Ovary (tissue), 9 donors: ENCODE results near the gene NSMF. TPM values are rescaled to one million over a fixed set of nuclear protein-coding genes. Genes with fewer than 3 reads are reported as not detected.

Experiments used
- DNase-seq, 5 donors: peaks; one replicate each; pipeline ENCODE4 v3.0.0-alpha.2; 2019 to 2020
- H3K27ac ChIP-seq, 2 donors: fragments of 200-600 bp; one replicate each; pipeline versions ENCODE4 v1.5.1 to v1.8.0; 2019 to 2022
- H3K27me3 ChIP-seq: fragments of 200-600 bp; one replicate; pipeline ENCODE4 v1.8.0; 2022
- H3K36me3 ChIP-seq: fragments of 200-600 bp; sonication (generic); one replicate; pipeline ENCODE4 v1.5.1; 2019
- H3K4me1 ChIP-seq: one replicate; pipeline ENCODE4 v1.8.1; 2013; ENCODE audit warnings: mild to moderate bottlenecking, moderate library complexity; ENCODE audit not compliant: insufficient read depth
- H3K4me3 ChIP-seq: fragments of 200-600 bp; sonication (generic); one replicate; pipeline ENCODE4 v1.5.1; 2017
- H3K9me3 ChIP-seq, 2 donors: fragments of 200-600 bp in 1 of 2; sonication (generic) in 1 of 2; one replicate each; pipeline versions ENCODE4 v1.5.1 to v1.8.1; 2013 to 2019; ENCODE audit warnings: mild to moderate bottlenecking in 1 of 2, moderate library complexity in 1 of 2
- CTCF ChIP-seq, 3 donors: fragments of 450-650 bp in 2 of 3; fragments of 200-600 bp in 1 of 3; IDR thresholded peaks; one replicate each; pipeline versions ENCODE4 v1.5.1 to v1.8.0; 2016 to 2022; ENCODE audit warnings: antibody characterized with exemption in 3 of 3, mild to moderate bottlenecking in 1 of 3
- EP300 ChIP-seq: sonication (generic); formaldehyde crosslinking; IDR thresholded peaks from one replicate; pipeline ENCODE4 v1.6.1; 2017; ENCODE audit warnings: antibody characterized with exemption
- POLR2A ChIP-seq: fragments of 450-650 bp; IDR thresholded peaks from one replicate; pipeline ENCODE4 v1.6.1; 2017; ENCODE audit warnings: antibody characterized with exemption, mild to moderate bottlenecking, moderate library complexity
- WGBS, 3 donors: extraction: QIAGEN DNeasy Blood & Tissue Kit in 1 of 3; methylation state at CpG; one replicate each; pipeline versions ENCODE4 v1.1.5 to v1.1.7; 2013 to 2017; 5-methylcytosine and 5-hydroxymethylcytosine counted together
- intact Hi-C, 4 donors: fragments of 100-400 bp; cut with DNase I; formaldehyde crosslinking; loops; one replicate each; pipeline versions ENCODE4 v1.11.0 to v1.15.1; 2022 to 2023
- polyA plus RNA-seq, 2 donors: library from polyadenylated mRNA; stranded (reverse); fragments of 200-250 nt in 1 of 2; fragments of 350-450 nt in 1 of 2; fragmentation: Illumina TruSeq in 1 of 2; extraction: RNeasy Lipid Tissue Mini Kit (QIAGEN cat#74804) in 1 of 2; gene quantifications; one replicate each; pipeline ENCODE4 v1.2.3, GENCODE V29; 2013 to 2014
- total RNA-seq, 7 donors: library from RNA; depleted of rRNA in 2 of 7; stranded (reverse); fragments of >200 nt in 2 of 7; fragmentation: NEBNext Ultra II Directional in 3 of 7; extraction: Animal tissue kit (Norgen Biotek cat#: 25700) in 3 of 7; gene quantifications; one replicate each; pipeline versions ENCODE4 v1.1.0 to v1.2.4, GENCODE V29; 2016 to 2023
- donor health status: DM: no; HTN: no; CAD: no; lungs with moderate emphysema.
- donor health status: DM: no; HTN: no; CAD: no.
- donor health status: Bipolar disorder and iron deficiency.
- donor health status: DM: yes; HTN: yes; CAD: no.
- donor health status: DM: no; HTN: no; CAD: no.
- donor health status: DM: yes; HTN: yes; CAD: no.

NSMF gene
- total and polyA plus RNA-seq, 9 donors, result 22.9 to 50.3 (median 29.5) TPM

DNA sequence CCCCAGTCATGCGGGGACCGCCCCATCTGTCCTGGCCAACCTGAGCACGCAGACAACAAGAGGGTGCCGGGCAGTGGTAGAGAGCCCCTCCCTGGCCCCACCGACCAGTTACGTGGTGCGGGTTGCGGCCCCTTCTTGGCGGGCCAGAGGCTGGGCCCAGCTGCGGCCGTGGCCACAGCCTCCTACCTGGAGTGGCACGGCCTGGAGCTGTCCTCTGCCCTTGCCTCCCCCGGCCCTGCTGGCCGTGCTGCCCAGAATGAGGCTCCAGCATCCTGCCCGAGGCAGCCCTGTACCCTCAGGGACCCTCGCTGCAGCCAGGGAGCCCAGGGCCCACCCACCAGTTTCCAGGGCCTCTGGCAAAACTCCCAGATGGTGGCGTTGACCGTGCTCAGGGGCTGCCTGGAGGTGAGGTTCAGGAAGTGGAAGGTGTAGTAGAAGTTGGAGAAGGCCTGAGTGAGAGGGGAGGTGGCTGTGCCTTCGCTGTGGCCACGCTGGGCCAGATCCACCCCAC, 23.7 kb downstream of the NSMF start:
- Histone ChIP-seq H3K4me3 (no peak overlapping the region), H3K9me3 (no peaks in the 10 kb centered on the region), H3K4me1 (peaks cover 9% of the 10 kb centered on the region), H3K36me3 (no peaks in the 10 kb centered on the region), H3K27me3 (no peaks in the 10 kb centered on the region), H3K27ac (peak overlapping the region; percentile 61 to 78)
- intact Hi-C loops, result no loop called here
- WGBS, 3 donors, result 72 to 78% (median 74%) methylated on average over 18 to 20 of the region's 20 CpGs
- DNase-seq, result peak in 1 of 5 donors; percentile 47
- no peak for TF ChIP-seq EP300
- no peak for TF ChIP-seq CTCF (IDR thresholded peaks at IDR 0.05)

GRCh38 chr9:137434498-137435380, 24.4 kb downstream of the NSMF start:
- Histone ChIP-seq H3K9me3 (no peaks in the 10 kb centered on the region), H3K4me1 (peaks cover 13% of the 10 kb centered on the region), H3K27me3 (no peaks in the 10 kb centered on the region), H3K4me3 (no peak overlapping the region), H3K27ac (no peak overlapping the region), H3K36me3 (no peaks in the 10 kb centered on the region)
- 90 to 92% (median 91%) methylated on average over 35 to 43 of the region's 43 CpGs for WGBS, 3 donors
- intact Hi-C loops, result no loop called here
- TF ChIP-seq POLR2A (no peak), CTCF (IDR thresholded peaks at IDR 0.05) (no peak), EP300 (no peak)
- peak in 2 of 5 donors; percentile 36 to 43 for DNase-seq

DNA sequence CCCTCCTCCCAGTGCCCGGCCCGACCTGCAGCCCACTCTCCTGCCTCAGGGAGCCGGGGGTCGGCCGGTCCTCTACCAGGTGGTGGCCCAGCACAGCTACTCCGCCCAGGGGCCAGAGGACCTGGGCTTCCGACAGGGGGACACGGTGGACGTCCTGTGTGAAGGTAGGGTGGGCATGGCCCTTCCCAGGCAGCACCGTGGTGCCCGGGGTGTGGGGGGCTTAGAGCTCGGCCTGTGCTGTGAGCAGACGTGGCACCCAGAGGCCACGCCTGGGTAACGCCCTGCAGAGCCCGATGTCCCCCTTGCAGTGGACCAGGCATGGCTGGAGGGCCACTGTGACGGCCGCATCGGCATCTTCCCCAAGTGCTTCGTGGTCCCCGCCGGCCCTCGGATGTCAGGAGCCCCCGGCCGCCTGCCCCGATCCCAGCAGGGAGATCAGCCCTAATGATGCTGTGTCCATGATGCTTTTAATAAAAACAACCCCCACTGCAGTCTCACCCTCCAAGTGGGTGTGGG, 25.2 kb downstream of the NSMF start:
- peak in 1 of 5 donors; percentile 24 for DNase-seq
- intact Hi-C loops, result no loop called here
- Histone ChIP-seq H3K27me3 (no peaks in the 10 kb centered on the region), H3K36me3 (no peaks in the 10 kb centered on the region), H3K9me3 (no peaks in the 10 kb centered on the region), H3K4me3 (no peak overlapping the region), H3K27ac (no peak overlapping the region), H3K4me1 (peaks cover 13% of the 10 kb centered on the region)
- no peak for TF ChIP-seq CTCF (IDR thresholded peaks at IDR 0.05)
- 89 to 92% (median 92%) methylated on average over 17 to 26 of the region's 26 CpGs for WGBS, 3 donors

GRCh38 chr9:137433349-137433915, 25.7 kb downstream of the NSMF start:
- H3K36me3 ChIP-seq, result no peaks in the 10 kb centered on the region
- intact Hi-C loops, result no loop called here
- WGBS, 3 donors, result 85 to 96% (median 85%) methylated on average over 9 to 19 of the region's 19 CpGs

More at GRCh38 chr9:137433349-137433915, 25.7 kb downstream of the NSMF start:
- no peak overlapping the region for H3K4me3 ChIP-seq
- DNase-seq, result peak in 2 of 5 donors; percentile 35 to 36
- H3K27ac ChIP-seq, result no peak overlapping the region
- H3K9me3 ChIP-seq, result no peaks in the 10 kb centered on the region
- H3K4me1 ChIP-seq, result peaks cover 13% of the 10 kb centered on the region
- no peaks in the 10 kb centered on the region for H3K27me3 ChIP-seq
- TF ChIP-seq CTCF (IDR thresholded peaks at IDR 0.05) (no peak), EP300 (no peak), POLR2A (no peak)
